Endothelial cell of umbilical vein (primary cell): ENCODE data around the gene CHST3. TPM values are rescaled to one million over a fixed set of nuclear protein-coding genes. Genes with fewer than 3 reads are reported as not detected.
A peak's percentile ranks its signal among the peaks of the same experiment; 100 is the strongest.

Experiments used
- BruUV-seq: library from RNA; stranded (reverse); fragments of 400-500 nt; replicated peaks from 2 replicates; lab custom pipeline; 2021; lab: Mats Ljungman, UMichigan
- CTCF ChIA-PET: fragments of 300-600, 350-600 bp; sonication (Branson Sonifier 250); formaldehyde crosslinking; loops from one replicate; lab custom pipeline; 2021; ENCODE audit warnings: antibody characterized with exemption, inconsistent platforms; lab: Charles Lee
- POLR2A ChIA-PET: fragments of 300-600, 350-600 bp; sonication (Branson Sonifier 250); formaldehyde crosslinking; loops from one replicate; lab custom pipeline; 2021; ENCODE audit warnings: antibody characterized with exemption, inconsistent platforms; lab: Charles Lee
- DNase-seq: peaks from one replicate; pipeline ENCODE4 v3.0.0-alpha.2; 2011; ENCODE audit warnings: low read depth, low spot score
- FAIRE-seq: peaks from 2 replicates; lab custom pipeline; 2011; peaks lifted over from hg19 to GRCh38; lab: Jason Lieb, UNC
- H2AFZ ChIP-seq: 2 replicates; pipeline ENCODE4 v1.6.0; 2012; ENCODE audit warnings: low read depth, low read length, control low read depth, inconsistent platforms
- H3K27ac ChIP-seq: 2 replicates; pipeline ENCODE4 v1.5.1; 2011; ENCODE audit warnings: low read depth, mild to moderate bottlenecking, control low read depth, low read length, moderate library complexity; ENCODE audit not compliant: insufficient read depth
- H3K27me3 ChIP-seq, 2 experiments: 2 replicates each; pipeline versions ENCODE4 v1.6.0 to v1.6.1; 2011; ENCODE audit warnings: low read length in 2 of 2, mixed read lengths in 1 of 2; ENCODE audit not compliant: control insufficient read depth in 2 of 2, insufficient read depth in 2 of 2
- H3K36me3 ChIP-seq, 2 experiments: 2 replicates in 1 of 2; 3 replicates in 1 of 2; pipeline ENCODE4 v1.5.1; 2011; ENCODE audit warnings: low read length in 2 of 2, mild to moderate bottlenecking in 1 of 2, moderate library complexity in 1 of 2; ENCODE audit not compliant: control insufficient read depth in 2 of 2, insufficient read depth in 2 of 2; ENCODE audit errors: extremely low read depth in 1 of 2
- H3K4me1 ChIP-seq: 3 replicates; pipeline ENCODE4 v1.5.1; 2011; ENCODE audit warnings: mild to moderate bottlenecking, low read length; ENCODE audit not compliant: control insufficient read depth, insufficient read depth; ENCODE audit errors: extremely low read depth
- H3K4me2 ChIP-seq: 2 replicates; pipeline ENCODE4 v1.6.1; 2011; ENCODE audit warnings: low read length, control low read depth, mixed read lengths; ENCODE audit not compliant: insufficient read depth
- H3K4me3 ChIP-seq, 3 experiments: fragments of 200-600 bp in 1 of 3; sonication (generic), shearing (Covaris generic) in 1 of 3; replicated peaks in 1 of 3; 2 replicates each; pipeline ENCODE4 v1.5.1; 2011 to 2016; ENCODE audit warnings: control low read depth in 3 of 3, low read length in 3 of 3, mild to moderate bottlenecking in 2 of 3, inconsistent platforms in 1 of 3, low read depth in 1 of 3, moderate library complexity in 1 of 3; ENCODE audit not compliant: insufficient read depth in 1 of 3
- H3K79me2 ChIP-seq: 2 replicates; pipeline ENCODE4 v1.6.0; 2012; ENCODE audit warnings: low read length, inconsistent platforms; ENCODE audit not compliant: control insufficient read depth, insufficient read depth
- H3K9ac ChIP-seq: replicated peaks from 2 replicates; pipeline ENCODE3; 2011; ENCODE audit warnings: low read length, control low read depth; ENCODE audit not compliant: insufficient read depth; ENCODE audit errors: extremely low read depth
- H3K9me1 ChIP-seq: replicated peaks from 3 replicates; pipeline ENCODE4 v1.6.0; 2011; ENCODE audit warnings: mild to moderate bottlenecking, low read length; ENCODE audit not compliant: control insufficient read depth, insufficient read depth; ENCODE audit errors: extremely low read depth
- H3K9me3 ChIP-seq: replicated peaks from 2 replicates; pipeline ENCODE4 v1.5.1; 2012; ENCODE audit warnings: low read length, inconsistent platforms; ENCODE audit not compliant: control insufficient read depth, insufficient read depth
- H4K20me1 ChIP-seq: replicated peaks from 2 replicates; pipeline ENCODE3; 2011; ENCODE audit warnings: mild to moderate bottlenecking, low read length; ENCODE audit not compliant: control insufficient read depth, insufficient read depth; ENCODE audit errors: extremely low read depth
- EZH2 ChIP-seq: IDR thresholded peaks from 2 replicates; pipeline ENCODE4 v1.6.1; 2012; ENCODE audit warnings: borderline replicate concordance, low read depth, mild to moderate bottlenecking, moderate library complexity, low read length, inconsistent platforms; ENCODE audit not compliant: severe bottlenecking
- FOS ChIP-seq: IDR thresholded peaks from 2 replicates; pipeline ENCODE4 v1.6.1; 2011; ENCODE audit warnings: mild to moderate bottlenecking, low read length, moderate library complexity, borderline replicate concordance; ENCODE audit not compliant: insufficient read depth
- GATA2 ChIP-seq: IDR thresholded peaks from 2 replicates; pipeline ENCODE4 v1.7.0; 2011; ENCODE audit warnings: low read depth, mild to moderate bottlenecking, moderate library complexity, mixed read lengths, low read length; ENCODE audit not compliant: insufficient read length, insufficient read depth
- JUN ChIP-seq: IDR thresholded peaks from 2 replicates; pipeline ENCODE4 v1.6.1; 2011; ENCODE audit warnings: borderline replicate concordance, low read depth; ENCODE audit not compliant: insufficient read length, insufficient read depth
- POLR2A ChIP-seq: IDR thresholded peaks from 2 replicates; pipeline ENCODE4 v1.6.1; 2012; ENCODE audit warnings: low read depth, mild to moderate bottlenecking, control low read depth, low read length
- POLR2AphosphoS5 ChIP-seq: IDR thresholded peaks from 2 replicates; pipeline ENCODE4 v1.6.1; 2012; ENCODE audit warnings: low read depth, mild to moderate bottlenecking, control low read depth, low read length, moderate library complexity; ENCODE audit not compliant: insufficient read depth
- dilution Hi-C: fragments of 300-500 bp; cut with MboI; formaldehyde crosslinking; loops from one replicate; pipeline ENCODE4 v1.15.0; 2019; ENCODE audit warnings: low sequenced_read_pairs; ENCODE audit not compliant: extremely low pct_ligation_motif_present
- intact Hi-C: fragments of 100-400 bp; cut with micrococcal nuclease; formaldehyde crosslinking; loops from one replicate; pipeline ENCODE4 v1.10.0; 2022
- polyA plus RNA-seq, 4 experiments: library from polyadenylated mRNA; depleted of rRNA in 3 of 4; stranded (reverse) in 3 of 4; unstranded in 1 of 4; fragments of >200 nt; gene quantifications; 2 replicates each; pipeline versions ENCODE4 v1.2.1 to v1.2.3, GENCODE V29; 2011 to 2012; ENCODE audit warnings: missing spikeins in 1 of 4
- total RNA-seq: library from RNA; stranded (reverse); gene quantifications from 2 replicates; pipeline ENCODE4 v1.2.3, GENCODE V29; 2021
- TF ChIP-seq, protein P1 (sequence below): IDR thresholded peaks from 2 replicates; pipeline ENCODE4 v1.6.1; 2011; ENCODE audit not compliant: insufficient read depth, insufficient read length
- TF ChIP-seq, protein P2 (sequence below), 2 donors: IDR thresholded peaks; 1 replicate in 1 of 2; 2 replicates in 1 of 2; pipeline ENCODE4 v1.5.1; 2011; ENCODE audit warnings: low read length in 2 of 2, mild to moderate bottlenecking in 2 of 2, moderate library complexity in 2 of 2, control low read depth in 1 of 2, inconsistent platforms in 1 of 2, low read depth in 1 of 2; ENCODE audit not compliant: insufficient read depth in 1 of 2; ENCODE audit errors: extremely low read depth in 1 of 2

CHST3 gene
- total and polyA plus RNA-seq, 2 donors (not counting 3 experiments of a cell fraction or from before 2014, with no cell fraction given) = 5.5 to 11.5 TPM

DNA sequence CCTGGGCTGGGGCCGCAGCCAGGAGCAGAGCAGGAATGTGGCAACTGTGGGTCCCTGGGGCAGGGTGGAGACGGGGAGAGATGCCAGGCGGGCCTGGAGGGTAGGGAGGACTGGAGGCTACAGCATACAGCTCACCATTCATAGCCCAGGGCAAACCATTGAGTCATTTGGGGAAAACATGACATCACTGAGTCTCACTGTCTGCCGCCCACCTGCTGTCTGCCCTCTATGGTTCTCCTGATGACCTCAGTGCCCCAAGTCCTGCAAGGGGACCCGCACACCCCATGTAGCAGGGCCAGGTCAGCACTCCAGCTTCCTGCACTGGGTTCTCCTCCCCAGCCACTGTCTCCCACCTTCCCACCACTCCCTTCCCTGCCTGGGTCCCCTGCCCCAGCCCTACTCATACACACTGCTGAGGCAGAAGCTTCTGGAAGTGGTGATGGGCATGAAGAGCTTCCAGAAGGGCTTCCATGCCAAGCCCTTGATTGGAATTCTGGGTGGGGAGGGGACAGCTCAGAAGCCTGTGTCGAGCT lies 10.4 kb downstream of the CHST3 start:
- H4K20me1 ChIP-seq = no peaks in the 10 kb centered on the region
- no peaks in the 10 kb centered on the region for H3K36me3 ChIP-seq
- peak overlapping the region; percentile 16 for H3K27ac ChIP-seq
- peak; percentile 28 for TF ChIP-seq FOS
- TF ChIP-seq, protein P1, sequence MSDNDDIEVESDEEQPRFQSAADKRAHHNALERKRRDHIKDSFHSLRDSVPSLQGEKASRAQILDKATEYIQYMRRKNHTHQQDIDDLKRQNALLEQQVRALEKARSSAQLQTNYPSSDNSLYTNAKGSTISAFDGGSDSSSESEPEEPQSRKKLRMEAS = no peak
- TF ChIP-seq, protein P2, sequence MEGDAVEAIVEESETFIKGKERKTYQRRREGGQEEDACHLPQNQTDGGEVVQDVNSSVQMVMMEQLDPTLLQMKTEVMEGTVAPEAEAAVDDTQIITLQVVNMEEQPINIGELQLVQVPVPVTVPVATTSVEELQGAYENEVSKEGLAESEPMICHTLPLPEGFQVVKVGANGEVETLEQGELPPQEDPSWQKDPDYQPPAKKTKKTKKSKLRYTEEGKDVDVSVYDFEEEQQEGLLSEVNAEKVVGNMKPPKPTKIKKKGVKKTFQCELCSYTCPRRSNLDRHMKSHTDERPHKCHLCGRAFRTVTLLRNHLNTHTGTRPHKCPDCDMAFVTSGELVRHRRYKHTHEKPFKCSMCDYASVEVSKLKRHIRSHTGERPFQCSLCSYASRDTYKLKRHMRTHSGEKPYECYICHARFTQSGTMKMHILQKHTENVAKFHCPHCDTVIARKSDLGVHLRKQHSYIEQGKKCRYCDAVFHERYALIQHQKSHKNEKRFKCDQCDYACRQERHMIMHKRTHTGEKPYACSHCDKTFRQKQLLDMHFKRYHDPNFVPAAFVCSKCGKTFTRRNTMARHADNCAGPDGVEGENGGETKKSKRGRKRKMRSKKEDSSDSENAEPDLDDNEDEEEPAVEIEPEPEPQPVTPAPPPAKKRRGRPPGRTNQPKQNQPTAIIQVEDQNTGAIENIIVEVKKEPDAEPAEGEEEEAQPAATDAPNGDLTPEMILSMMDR (IDR thresholded peaks at IDR 0.05; ENCODE audit: extremely low read depth in 1 of 2, insufficient read depth in 1 of 2, low read depth in 1 of 2, low read length in 2 of 2) = no peak
- TF ChIP-seq GATA2 = no peak
- TF ChIP-seq POLR2AphosphoS5 = no peak
- TF ChIP-seq JUN = no peak
- TF ChIP-seq EZH2 = no peak
- no peak for TF ChIP-seq POLR2A
- ChIA-PET POLR2A (no interaction called here), CTCF (interaction anchor here (1.3 to 7.2 kb wide), 4 partner anchors 11 to 78 kb away, joined by 3 to 57 read pairs (median 32); partner anchors contain the start of gene CHST3)
- H2AFZ ChIP-seq = no peak overlapping the region
- no peaks in the 10 kb centered on the region for H3K27me3 ChIP-seq
- H3K4me2 ChIP-seq = no peak overlapping the region
- intact Hi-C loops = loop anchor here (5.0 kb wide), 1 partner anchor 358 kb away; no protein-coding TSS in a partner anchor
- dilution Hi-C loops = no loop called here
- peaks cover 13% of the 10 kb centered on the region for H3K79me2 ChIP-seq
- H3K9me3 ChIP-seq = no peaks in the 10 kb centered on the region
- H3K4me1 ChIP-seq = peaks cover 44% of the 10 kb centered on the region
- no peak overlapping the region for H3K9ac ChIP-seq
- H3K4me3 ChIP-seq = no peak overlapping the region
- DNase-seq (peak; percentile 45), FAIRE-seq (peak; percentile 55)
- H3K9me1 ChIP-seq = no peaks in the 10 kb centered on the region
- no TSS peak for BruUV-seq
